22Rv1 (cell line): ENCODE data around the gene ATAD3B.

Experiments
- ZFX ChIP-seq: fragments of 450-650 bp; IDR thresholded peaks from 2 replicates; pipeline ENCODE4 v1.6.1; 2017; ENCODE audit warnings: antibody characterized with exemption, borderline replicate concordance
- TF ChIP-seq, protein P1 (sequence below): fragments of 450-650 bp; IDR thresholded peaks from 2 replicates; pipeline ENCODE4 v1.5.1; 2017; ENCODE audit warnings: mild to moderate bottlenecking

DNA sequence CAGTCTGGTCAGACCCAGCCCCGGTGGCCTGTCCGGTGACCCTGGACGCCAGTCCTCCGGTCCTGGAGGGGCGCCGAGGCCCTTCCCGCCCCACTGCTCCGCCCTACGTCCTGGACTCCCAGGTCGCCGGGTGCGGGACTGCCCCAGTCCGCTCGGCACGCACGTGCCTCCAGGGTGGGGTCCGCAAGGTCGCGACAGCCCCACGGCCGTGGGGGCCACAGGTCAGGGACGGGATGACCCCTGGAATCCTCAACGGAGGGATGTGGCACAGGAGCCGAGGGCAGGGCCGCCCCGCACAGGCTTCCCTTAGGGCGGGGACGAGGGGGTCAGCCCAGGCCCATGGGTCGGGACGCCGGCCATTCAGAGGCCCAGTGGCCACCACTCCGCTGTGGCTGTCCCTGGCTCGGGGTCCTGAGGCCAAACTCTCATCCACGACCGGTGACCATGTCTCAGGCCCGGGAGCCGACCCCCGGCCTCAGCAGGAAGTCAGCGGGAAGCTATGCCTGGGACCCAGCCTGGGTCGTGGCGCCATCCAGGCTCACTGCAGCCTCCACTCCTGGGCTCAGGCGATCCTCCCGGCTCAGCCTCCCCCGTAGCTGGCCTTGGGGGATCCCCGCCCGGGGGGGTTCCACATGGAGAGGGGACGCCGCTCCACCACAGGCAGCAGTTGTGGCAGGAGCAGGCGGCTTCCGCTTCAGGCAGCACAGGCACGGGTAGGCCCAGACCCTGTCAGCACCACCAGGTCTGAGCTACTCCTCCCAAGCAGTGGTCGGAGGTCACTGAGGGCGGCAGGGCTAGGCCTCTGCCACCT is 69.5 kb downstream of the ATAD3B start:
- TF ChIP-seq, protein P1, sequence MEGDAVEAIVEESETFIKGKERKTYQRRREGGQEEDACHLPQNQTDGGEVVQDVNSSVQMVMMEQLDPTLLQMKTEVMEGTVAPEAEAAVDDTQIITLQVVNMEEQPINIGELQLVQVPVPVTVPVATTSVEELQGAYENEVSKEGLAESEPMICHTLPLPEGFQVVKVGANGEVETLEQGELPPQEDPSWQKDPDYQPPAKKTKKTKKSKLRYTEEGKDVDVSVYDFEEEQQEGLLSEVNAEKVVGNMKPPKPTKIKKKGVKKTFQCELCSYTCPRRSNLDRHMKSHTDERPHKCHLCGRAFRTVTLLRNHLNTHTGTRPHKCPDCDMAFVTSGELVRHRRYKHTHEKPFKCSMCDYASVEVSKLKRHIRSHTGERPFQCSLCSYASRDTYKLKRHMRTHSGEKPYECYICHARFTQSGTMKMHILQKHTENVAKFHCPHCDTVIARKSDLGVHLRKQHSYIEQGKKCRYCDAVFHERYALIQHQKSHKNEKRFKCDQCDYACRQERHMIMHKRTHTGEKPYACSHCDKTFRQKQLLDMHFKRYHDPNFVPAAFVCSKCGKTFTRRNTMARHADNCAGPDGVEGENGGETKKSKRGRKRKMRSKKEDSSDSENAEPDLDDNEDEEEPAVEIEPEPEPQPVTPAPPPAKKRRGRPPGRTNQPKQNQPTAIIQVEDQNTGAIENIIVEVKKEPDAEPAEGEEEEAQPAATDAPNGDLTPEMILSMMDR: no peak
- TF ChIP-seq ZFX: no peak
